H1 (cell line): ENCODE results near the gene HOOK1. TPM values are rescaled to one million over a fixed set of nuclear protein-coding genes. Genes with fewer than 3 reads are reported as not detected.

Experiments used
- CTCF ChIA-PET: fragments of 300-600 bp; sonication (Branson Sonifier 250); formaldehyde crosslinking; loops from one replicate; lab custom pipeline; 2021; ENCODE audit not compliant: partially characterized antibody; lab: Charles Lee
- POLR2A ChIA-PET: fragments of 300-600 bp; sonication (Branson Sonifier 250); formaldehyde crosslinking; loops from one replicate; lab custom pipeline; 2021; ENCODE audit warnings: inconsistent platforms; ENCODE audit not compliant: partially characterized antibody; lab: Charles Lee
- DNase-seq, 2 experiments: peaks; one replicate each; pipeline versions ENCODE4 v3.0.0 to v3.0.0-alpha.2; 2010 to 2022; ENCODE audit warnings: low spot score in 2 of 2, low read depth in 1 of 2, mixed read lengths in 1 of 2
- FAIRE-seq: peaks from 2 replicates; lab custom pipeline; 2011; peaks lifted over from hg19 to GRCh38; lab: Jason Lieb, UNC
- H2AFZ ChIP-seq: 2 replicates; pipeline ENCODE4 v1.8.1; 2012; ENCODE audit warnings: low read length, inconsistent platforms
- H2AK5ac ChIP-seq: 2 replicates; pipeline ENCODE4 v1.6.1; 2013; ENCODE audit warnings: low read depth, low read length
- H2BK120ac ChIP-seq: replicated peaks from 2 replicates; pipeline ENCODE3; 2013; ENCODE audit warnings: low read depth, low read length, inconsistent platforms
- H2BK12ac ChIP-seq: 2 replicates; pipeline ENCODE4 v1.6.1; 2013; ENCODE audit warnings: low read depth, low read length
- H2BK15ac ChIP-seq: 2 replicates; pipeline ENCODE4 v1.6.1; 2013; ENCODE audit warnings: low read length
- H2BK20ac ChIP-seq: 2 replicates; pipeline ENCODE4 v1.6.1; 2013; ENCODE audit warnings: low read length
- H2BK5ac ChIP-seq: 2 replicates; pipeline ENCODE4 v1.6.1; 2013; ENCODE audit warnings: low read depth, low read length
- H3K14ac ChIP-seq: 2 replicates; pipeline ENCODE4 v1.6.1; 2013; ENCODE audit warnings: inconsistent platforms; ENCODE audit not compliant: insufficient read length
- H3K18ac ChIP-seq: 2 replicates; pipeline ENCODE4 v1.6.1; 2013; ENCODE audit warnings: low read length; ENCODE audit errors: extremely low read depth
- H3K23ac ChIP-seq: 2 replicates; pipeline ENCODE4 v1.6.1; 2013; ENCODE audit warnings: inconsistent platforms; ENCODE audit not compliant: insufficient read length
- H3K23me2 ChIP-seq: 2 replicates; pipeline ENCODE4 v1.6.1; 2013; ENCODE audit warnings: low read depth, low read length
- H3K27ac ChIP-seq: 2 replicates; pipeline ENCODE4 v1.6.1; 2011; ENCODE audit warnings: low read depth, low read length, inconsistent platforms
- H3K27me3 ChIP-seq, 4 experiments: replicated peaks in 1 of 4; 1 replicate in 1 of 4; 2 replicates in 3 of 4; pipeline versions ENCODE4 v1.6.1 to v1.8.1; 2011 to 2013; ENCODE audit warnings: low read length in 3 of 4, mild to moderate bottlenecking in 3 of 4, inconsistent platforms in 2 of 4, mixed read lengths in 2 of 4, moderate library complexity in 1 of 4; ENCODE audit not compliant: control insufficient read depth in 3 of 4, insufficient read depth in 3 of 4; ENCODE audit errors: extremely low read depth in 1 of 4
- H3K36me3 ChIP-seq, 4 experiments: 2 replicates each; pipeline versions ENCODE4 v1.6.1 to v1.8.1; 2011 to 2013; ENCODE audit warnings: mild to moderate bottlenecking in 4 of 4, low read length in 3 of 4, moderate library complexity in 2 of 4, control low read depth in 1 of 4, inconsistent platforms in 1 of 4; ENCODE audit not compliant: insufficient read depth in 4 of 4, control insufficient read depth in 2 of 4
- H3K4ac ChIP-seq: replicated peaks from 2 replicates; pipeline ENCODE3; 2013; ENCODE audit warnings: low read length, low read depth, mixed read lengths, inconsistent platforms; ENCODE audit not compliant: insufficient read length
- H3K4me1 ChIP-seq, 4 experiments: replicated peaks in 1 of 4; 1 replicate in 1 of 4; 2 replicates in 3 of 4; pipeline versions ENCODE4 v1.6.1 to v1.8.1; 2011 to 2013; ENCODE audit warnings: low read length in 3 of 4, inconsistent platforms in 2 of 4, mixed read lengths in 1 of 4; ENCODE audit not compliant: insufficient read depth in 4 of 4, control insufficient read depth in 3 of 4
- H3K4me2 ChIP-seq, 2 experiments: 2 replicates each; pipeline versions ENCODE4 v1.6.1 to v1.8.1; 2011 to 2013; ENCODE audit warnings: low read depth in 2 of 2, low read length in 2 of 2, control low read depth in 1 of 2, inconsistent platforms in 1 of 2, mild to moderate bottlenecking in 1 of 2; ENCODE audit not compliant: insufficient read depth in 1 of 2
- H3K4me3 ChIP-seq, 4 experiments: fragments of 200-600, 300-600 bp in 1 of 4; sonication (generic), shearing (Covaris generic), sonication (Bioruptor Twin) in 1 of 4; 2 replicates each; pipeline versions ENCODE4 v1.5.1 to v1.8.1; 2011 to 2016; ENCODE audit warnings: low read length in 4 of 4, low read depth in 3 of 4, control low read depth in 2 of 4, inconsistent platforms in 2 of 4, mild to moderate bottlenecking in 2 of 4, mixed read lengths in 1 of 4, moderate library complexity in 1 of 4; ENCODE audit not compliant: insufficient read depth in 2 of 4; ENCODE audit errors: extremely low read depth in 1 of 4
- H3K56ac ChIP-seq: replicated peaks from 2 replicates; pipeline ENCODE3; 2013; ENCODE audit warnings: low read depth, mild to moderate bottlenecking, mixed read lengths, low read length, inconsistent platforms; ENCODE audit not compliant: insufficient read length
- H3K79me1 ChIP-seq: 2 replicates; pipeline ENCODE4 v1.6.1; 2013; ENCODE audit warnings: low read depth, low read length, control low read depth
- H3K79me2 ChIP-seq, 2 experiments: 2 replicates each; pipeline versions ENCODE4 v1.6.1 to v1.8.1; 2012 to 2013; ENCODE audit warnings: low read length in 2 of 2, mild to moderate bottlenecking in 2 of 2, inconsistent platforms in 1 of 2; ENCODE audit not compliant: insufficient read depth in 2 of 2, control insufficient read depth in 1 of 2
- H3K9ac ChIP-seq, 4 experiments: replicated peaks in 1 of 4; 1 replicate in 1 of 4; 2 replicates in 3 of 4; pipeline versions ENCODE4 v1.6.1 to v1.8.1; 2011 to 2013; ENCODE audit warnings: low read depth in 3 of 4, low read length in 3 of 4, control low read depth in 2 of 4, mild to moderate bottlenecking in 2 of 4, moderate library complexity in 2 of 4, inconsistent platforms in 1 of 4; ENCODE audit errors: extremely low read depth in 1 of 4
- H3K9me3 ChIP-seq, 2 experiments: 2 replicates each; pipeline versions ENCODE4 v1.6.1 to v1.8.1; 2012 to 2013; ENCODE audit warnings: mild to moderate bottlenecking in 2 of 2, moderate library complexity in 2 of 2, control low read depth in 1 of 2, inconsistent platforms in 1 of 2, low read depth in 1 of 2, low read length in 1 of 2, mixed read lengths in 1 of 2; ENCODE audit not compliant: insufficient read depth in 2 of 2
- H4K20me1 ChIP-seq, 2 experiments: replicated peaks in 1 of 2; 2 replicates each; pipeline versions ENCODE3 to v1.8.1; 2011 to 2013; ENCODE audit warnings: inconsistent platforms in 2 of 2, low read length in 2 of 2, mild to moderate bottlenecking in 1 of 2; ENCODE audit not compliant: insufficient read depth in 2 of 2, control insufficient read depth in 1 of 2
- H4K5ac ChIP-seq: 2 replicates; pipeline ENCODE4 v1.6.1; 2013; ENCODE audit warnings: low read length, low read depth, mixed read lengths, inconsistent platforms; ENCODE audit not compliant: insufficient read length
- H4K8ac ChIP-seq: 2 replicates; pipeline ENCODE4 v1.8.0; 2013; ENCODE audit warnings: mild to moderate bottlenecking, moderate library complexity, low read length, inconsistent platforms; ENCODE audit not compliant: insufficient read depth; ENCODE audit errors: extremely low read depth
- H4K91ac ChIP-seq: replicated peaks from 2 replicates; pipeline ENCODE3; 2013; ENCODE audit warnings: low read length, mixed read lengths, inconsistent platforms; ENCODE audit not compliant: insufficient read length
- BACH1 ChIP-seq: IDR thresholded peaks from 2 replicates; pipeline ENCODE4 v1.6.1; 2012; ENCODE audit warnings: low read length, improper control_type of control experiment
- CTBP2 ChIP-seq: IDR thresholded peaks from 2 replicates; pipeline ENCODE4 v1.7.0; 2011; ENCODE audit warnings: borderline replicate concordance, mild to moderate bottlenecking, moderate library complexity, mixed read lengths, low read length; ENCODE audit not compliant: insufficient read depth, insufficient read length
- JUND ChIP-seq: IDR thresholded peaks from 2 replicates; pipeline ENCODE4 v1.6.1; 2011; ENCODE audit warnings: mild to moderate bottlenecking, improper control_type of control experiment, low read length
- POLR2AphosphoS5 ChIP-seq: IDR thresholded peaks from 2 replicates; pipeline ENCODE4 v1.6.1; 2011; ENCODE audit warnings: low read depth, low read length
- SIX5 ChIP-seq: IDR thresholded peaks from 2 replicates; pipeline ENCODE4 v1.6.1; 2011; ENCODE audit warnings: mild to moderate bottlenecking, low read depth, low read length
- TCF12 ChIP-seq: IDR thresholded peaks from 2 replicates; pipeline ENCODE4 v1.6.1; 2011; ENCODE audit warnings: low read depth, mild to moderate bottlenecking, low read length
- WGBS, 2 experiments: shearing (Covaris generic) in 1 of 2; methylation state at CpG; one replicate each; pipeline versions ENCODE4 v1.1.6 to v1.1.7; 2013 to 2015; ENCODE audit warnings: low lambda C conversion rate in 2 of 2, mixed read lengths in 2 of 2, inconsistent platforms in 1 of 2, low coverage in 1 of 2, missing lambda C conversion rate in 1 of 2; ENCODE audit not compliant: insufficient replicate concordance in 2 of 2, insufficient coverage in 1 of 2, insufficient read length in 1 of 2; ENCODE audit errors: extremely low coverage in 1 of 2, missing lambda C conversion rate in 1 of 2; 5-methylcytosine and 5-hydroxymethylcytosine counted together
- polyA plus RNA-seq, 7 experiments: library from polyadenylated mRNA; depleted of rRNA in 3 of 7; stranded (reverse) in 5 of 7; unstranded in 2 of 7; fragments of >200 nt in 5 of 7; fragments of 200-250 nt in 2 of 7; gene quantifications; 1 replicate in 5 of 7; 2 replicates in 1 of 7; 4 replicates in 1 of 7; pipeline versions ENCODE4 v1.2.1 to v1.2.3, GENCODE V29; 2011 to 2013; ENCODE audit warnings: missing spikeins in 2 of 7, mixed read lengths in 2 of 7
- total RNA-seq: library from RNA; stranded (reverse); fragmentation: NEBNext Ultra II Directional; extraction: Animal tissue kit (Norgen Biotek cat#: 25700); gene quantifications from 2 replicates; pipeline ENCODE4 v1.2.1, GENCODE V29; 2021

Gene HOOK1
- total and polyA plus RNA-seq, 2 of the 8 experiments (the other 6 are each of a cell fraction or from before 2014, with no cell fraction given), result 5.6 to 34.5 TPM

GRCh38 chr1:59897165-59897564 is 82.4 kb downstream of the HOOK1 start:
- TF ChIP-seq SIX5, result no peak
- TF ChIP-seq JUND, result no peak
- TF ChIP-seq POLR2AphosphoS5, result no peak
- no peak for TF ChIP-seq CTBP2
- no peak for TF ChIP-seq BACH1
- no peak for TF ChIP-seq TCF12
- Histone ChIP-seq H3K4me3 (no peak overlapping the region), H3K18ac (no peak overlapping the region), H3K79me1 (no peaks in the 10 kb centered on the region), H3K56ac (no peak overlapping the region), H3K36me3 (no peaks in the 10 kb centered on the region), H4K5ac (no peak overlapping the region), H3K79me2 (no peaks in the 10 kb centered on the region), H3K23ac (no peak overlapping the region), H2AK5ac (no peak overlapping the region), H2AFZ (no peak overlapping the region), H2BK12ac (no peak overlapping the region), H2BK120ac (no peak overlapping the region), H3K4me1 (no peaks in the 10 kb centered on the region), H4K8ac (no peak overlapping the region), H3K4ac (no peak overlapping the region), H2BK20ac (no peak overlapping the region), H4K20me1 (no peaks in the 10 kb centered on the region), H3K9me3 (no peaks in the 10 kb centered on the region), H3K27ac (no peak overlapping the region), H3K27me3 (no peaks in the 10 kb centered on the region), H3K14ac (no peak overlapping the region), H2BK15ac (no peak overlapping the region), H3K9ac (no peak overlapping the region), H2BK5ac (no peak overlapping the region), H3K23me2 (0 out of 2 replicates have a peak, but pooled peaks cover 3% of the 10 kb centered on the region), H3K4me2 (no peak overlapping the region), H4K91ac (no peak overlapping the region)
- no peak for DNase-seq
- FAIRE-seq, result no peak
- POLR2A ChIA-PET, result no interaction called here
- 94% methylated on average over 2 of the region's 2 CpGs; no CpG with 5 or more reads in 1 of the 2 experiments for WGBS, 2 experiments
- CTCF ChIA-PET, result interaction anchor here (2.3 to 4.0 kb wide), 2 partner anchors 17 to 50 kb away, joined by 5 to 28 read pairs; no protein-coding TSS in a partner anchor
